GM23338 (cell line): ENCODE measurements around the gene OTUD4. TPM values are rescaled to one million over a fixed set of nuclear protein-coding genes. Genes with fewer than 3 reads are reported as not detected.

Experiments
- ATAC-seq: fragments of 200-7000 bp; cut with Tn5 transposase; 3 replicates; pipeline ENCODE4 v1.9.1; 2020
- DNase-seq: peaks from one replicate; pipeline ENCODE4 v3.0.0-alpha.2; 2015; ENCODE audit warnings: low spot score
- H2AFZ ChIP-seq: fragments of 200-600 bp; sonication (generic); 2 replicates; pipeline ENCODE4 v1.8.0; 2016; ENCODE audit warnings: antibody characterized with exemption, mild to moderate bottlenecking, moderate library complexity
- H3F3A ChIP-seq: fragments of 200-600 bp; sonication (generic); replicated peaks from 2 replicates; pipeline ENCODE4 v1.8.0; 2017; ENCODE audit warnings: antibody characterized with exemption, mixed run types, low read depth
- H3K27ac ChIP-seq: fragments of 200-600 bp; sonication (generic); 2 replicates; pipeline ENCODE4 v1.6.1; 2016; ENCODE audit warnings: low read depth
- H3K27me3 ChIP-seq: fragments of 200-600 bp; sonication (generic); 2 replicates; pipeline ENCODE4 v1.8.0; 2016; ENCODE audit warnings: mild to moderate bottlenecking, mixed run types, moderate library complexity; ENCODE audit not compliant: insufficient read depth
- H3K36me3 ChIP-seq: fragments of 200-600 bp; sonication (generic); 2 replicates; pipeline ENCODE4 v1.8.0; 2016; ENCODE audit warnings: mild to moderate bottlenecking; ENCODE audit not compliant: insufficient read depth
- H3K4me1 ChIP-seq: fragments of 200-600 bp; sonication (generic); 2 replicates; pipeline ENCODE4 v1.8.0; 2016; ENCODE audit warnings: mild to moderate bottlenecking, moderate library complexity; ENCODE audit not compliant: insufficient read depth
- H3K4me2 ChIP-seq: fragments of 200-600 bp; sonication (generic); 2 replicates; pipeline ENCODE4 v1.7.1; 2017; ENCODE audit warnings: mixed run types
- H3K4me3 ChIP-seq: fragments of 200-600 bp; sonication (generic); 2 replicates; pipeline ENCODE4 v1.6.1; 2016; ENCODE audit warnings: mixed run types
- H3K79me2 ChIP-seq: fragments of 200-600 bp; sonication (generic); replicated peaks from 2 replicates; pipeline ENCODE4 v1.8.0; 2017; ENCODE audit warnings: mild to moderate bottlenecking; ENCODE audit not compliant: insufficient read depth
- H3K9me2 ChIP-seq: fragments of 200-600 bp; sonication (generic); 2 replicates; pipeline ENCODE4 v1.8.0; 2017; ENCODE audit not compliant: insufficient read depth
- H4K20me1 ChIP-seq: fragments of 200-600 bp; sonication (generic); replicated peaks from 2 replicates; pipeline ENCODE4 v1.8.0; 2017; ENCODE audit warnings: mild to moderate bottlenecking; ENCODE audit not compliant: insufficient read depth
- H3K27ac Mint-ChIP-seq: 2 replicates; pipeline ENCODE4 v1.8.0; 2020; ENCODE audit warnings: inconsistent platforms, mild to moderate bottlenecking, moderate library complexity, mixed read lengths
- H3K27me3 Mint-ChIP-seq: 3 replicates; pipeline ENCODE4 v1.8.0; 2022; ENCODE audit warnings: low read depth, mild to moderate bottlenecking, moderate library complexity, mixed read lengths, inconsistent platforms; ENCODE audit not compliant: insufficient read depth, poor library complexity
- H3K36me3 Mint-ChIP-seq: 3 replicates; pipeline ENCODE4 v1.8.0; 2021; ENCODE audit warnings: low read depth, mild to moderate bottlenecking, inconsistent platforms, moderate library complexity, mixed read lengths
- H3K4me1 Mint-ChIP-seq: 3 replicates; pipeline ENCODE4 v1.8.0; 2020; ENCODE audit warnings: mild to moderate bottlenecking, inconsistent platforms, mixed read lengths
- H3K4me3 Mint-ChIP-seq: 3 replicates; pipeline ENCODE4 v1.8.0; 2021; ENCODE audit warnings: moderate library complexity, mild to moderate bottlenecking, inconsistent platforms, mixed read lengths
- H3K9me3 Mint-ChIP-seq: 3 replicates; pipeline ENCODE4 v1.8.0; 2020; ENCODE audit warnings: moderate library complexity, mild to moderate bottlenecking, inconsistent platforms, mixed read lengths
- CREB1 ChIP-seq: fragments of 250-450 bp; sonication (Bioruptor Pico); IDR thresholded peaks from 2 replicates; pipeline ENCODE4 v1.5.0; 2020; ENCODE audit warnings: low read depth, mild to moderate bottlenecking, moderate library complexity
- CTCF ChIP-seq, 2 experiments: fragments of 200-600 bp in 1 of 2; sonication (generic) in 1 of 2; conservative IDR thresholded peaks; 2 replicates each; pipeline versions ENCODE4 v1.5.1 to v1.6.1; 2016 to 2017; ENCODE audit warnings: antibody characterized with exemption in 2 of 2, low read depth in 2 of 2, mild to moderate bottlenecking in 2 of 2, moderate library complexity in 1 of 2
- ETS1 ChIP-seq: IDR thresholded peaks from 2 replicates; pipeline ENCODE4 v1.6.1; 2016; ENCODE audit warnings: antibody characterized with exemption
- EZH2 ChIP-seq: fragments of 200-600 bp; sonication (generic); IDR thresholded peaks from one replicate; pipeline ENCODE4 v1.8.0; 2017; ENCODE audit warnings: antibody characterized with exemption, mild to moderate bottlenecking, low read depth; ENCODE audit not compliant: unreplicated experiment
- EZH2phosphoT487 ChIP-seq: fragments of 200-600 bp; sonication (generic); IDR thresholded peaks from one replicate; pipeline ENCODE4 v1.8.1; 2018; ENCODE audit warnings: antibody characterized with exemption; ENCODE audit not compliant: unreplicated experiment
- JUNB ChIP-seq: IDR thresholded peaks from one replicate; pipeline ENCODE4 v1.6.1; 2016; ENCODE audit warnings: antibody characterized with exemption; ENCODE audit not compliant: unreplicated experiment
- NANOG ChIP-seq: IDR thresholded peaks from 2 replicates; pipeline ENCODE4 v1.6.1; 2016; ENCODE audit warnings: antibody characterized with exemption, borderline replicate concordance
- POLR2AphosphoS5 ChIP-seq: IDR thresholded peaks from 2 replicates; pipeline ENCODE4 v1.6.1; 2016; ENCODE audit warnings: antibody characterized with exemption, low read depth
- REST ChIP-seq: IDR thresholded peaks from one replicate; pipeline ENCODE4 v1.6.1; 2018; ENCODE audit warnings: antibody characterized with exemption; ENCODE audit not compliant: unreplicated experiment
- STAT1 ChIP-seq: IDR thresholded peaks from one replicate; pipeline ENCODE4 v1.6.1; 2016; ENCODE audit warnings: antibody characterized with exemption; ENCODE audit not compliant: unreplicated experiment
- ZNF114 ChIP-seq: fragments of 250-450 bp; sonication (Bioruptor Pico); IDR thresholded peaks from 2 replicates; pipeline ENCODE4 v1.5.0; 2020; ENCODE audit warnings: mild to moderate bottlenecking, moderate library complexity
- ZNF331 ChIP-seq: fragments of 250-450 bp; sonication (Bioruptor Pico); IDR thresholded peaks from 2 replicates; pipeline ENCODE4 v1.5.0; 2020; ENCODE audit warnings: low read depth, mild to moderate bottlenecking, moderate library complexity
- ZNF462 ChIP-seq: fragments of 250-450 bp; sonication (Bioruptor Pico); IDR thresholded peaks from 2 replicates; pipeline ENCODE4 v1.5.0; 2020; ENCODE audit warnings: mild to moderate bottlenecking, moderate library complexity
- polyA plus RNA-seq: library from polyadenylated mRNA; unstranded; fragments of >200 nt; fragmentation: Nextera tagmentation; extraction: Ambion mirVana; gene quantifications from 2 replicates; pipeline ENCODE4 v1.2.1, GENCODE V29; 2016
- total RNA-seq: library from RNA; depleted of rRNA; stranded (reverse); fragments of >200 nt; shearing (Covaris generic); gene quantifications from 2 replicates; pipeline ENCODE4 v1.2.3, GENCODE V29; 2014

The OTUD4 gene
- total and polyA plus RNA-seq, 2 experiments from 2014 or later, result 17.9 to 53.2 TPM

GRCh38 chr4:145153904-145154298, 26.5 kb downstream of the OTUD4 start:
- Histone ChIP-seq H3K4me3 (no peak overlapping the region), H3K27ac (no peak overlapping the region), H3K27me3 (no peaks in the 10 kb centered on the region), H4K20me1 (peaks cover 6% of the 10 kb centered on the region; the same call in 1 of the 2 replicates), H3K9me2 (no peaks in the 10 kb centered on the region), H3F3A (no peaks in the 10 kb centered on the region), H3K4me2 (no peak overlapping the region), H2AFZ (no peak overlapping the region), H3K4me1 (no peaks in the 10 kb centered on the region), H3K36me3 (peaks cover 29% of the 10 kb centered on the region), H3K79me2 (peaks cover 13% of the 10 kb centered on the region; the same call in 1 of the 2 replicates)
- Mint-ChIP-seq H3K27ac (no peak overlapping the region), H3K4me3 (no peak overlapping the region), H3K9me3 (no peaks in the 10 kb centered on the region), H3K36me3 (peaks cover 63% of the 10 kb centered on the region), H3K4me1 (no peaks in the 10 kb centered on the region), H3K27me3 (no peaks in the 10 kb centered on the region)
- no peak for TF ChIP-seq STAT1
- no peak for TF ChIP-seq JUNB
- no peak for TF ChIP-seq ZNF462 (CRISPR knock-in tag)
- no peak for TF ChIP-seq REST
- TF ChIP-seq POLR2AphosphoS5, result no peak
- no peak for TF ChIP-seq EZH2phosphoT487
- no peak for TF ChIP-seq EZH2
- TF ChIP-seq ETS1, result no peak
- no peak for TF ChIP-seq CREB1 (CRISPR knock-in tag)
- TF ChIP-seq NANOG, result no peak
- TF ChIP-seq CTCF (conservative IDR thresholded peaks at IDR 0.05; ENCODE audit: low read depth in 2 of 2), result no peak
- TF ChIP-seq ZNF114, result no peak
- TF ChIP-seq ZNF331 (CRISPR knock-in tag), result no peak
- ATAC-seq (no peak), DNase-seq (no peak)
